ENCODE data around the gene PPP2R2B. TPM values are rescaled to one million over a fixed set of nuclear protein-coding genes. Genes with fewer than 3 reads are reported as not detected.
A peak's percentile ranks its signal among the peaks of the same experiment; 100 is the strongest.

Gene PPP2R2B
- total RNA-seq, 3 donors from 2014 or later (not counting 1 experiment from before 2014, with no cell fraction given) = 44.9 to 68.3 (median 63.7) TPM

DNA sequence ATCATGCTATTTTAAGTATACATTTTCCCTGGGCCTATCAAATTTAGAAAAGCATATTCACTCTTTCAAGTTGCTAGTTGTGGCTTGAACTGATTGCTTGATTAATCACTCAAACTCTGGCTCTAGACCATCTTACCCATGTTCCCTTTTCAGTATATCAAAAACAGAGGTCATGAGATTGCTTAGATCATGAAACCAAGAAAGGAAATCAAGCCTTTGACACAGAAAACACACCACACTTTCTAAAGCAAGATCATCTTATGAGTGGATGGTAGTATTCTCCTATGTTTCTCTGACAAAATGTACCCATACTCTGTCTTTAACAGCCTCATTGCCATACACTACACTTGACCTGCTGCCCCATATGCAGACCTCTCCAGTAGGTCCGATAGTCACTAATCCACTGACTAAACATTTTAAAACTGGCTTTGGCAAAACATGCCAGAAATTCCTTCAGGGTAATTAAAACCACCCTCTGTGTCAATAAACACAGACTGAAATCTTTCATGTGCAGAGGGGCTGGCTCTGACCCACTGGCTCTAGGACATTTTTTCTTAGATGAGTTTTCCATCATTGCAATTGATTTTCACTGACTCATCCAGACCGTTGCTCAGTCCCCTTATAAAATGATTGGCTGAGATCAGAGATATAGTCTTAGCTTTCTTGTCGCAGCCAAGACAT, 18.2 kb downstream of the PPP2R2B start:
- ATAC-seq (no peak), DNase-seq (no peak)
- no peaks in the 10 kb centered on the region for H3K27me3 ChIP-seq (ENCODE audit: control insufficient read depth, insufficient read depth, low read length)
- H3K4me1 ChIP-seq (ENCODE audit: control insufficient read depth, insufficient read depth, low read length) = no peaks in the 10 kb centered on the region
- peaks cover 46 to 47% of the 10 kb centered on the region in 2 donors for H3K4me1 Mint-ChIP-seq
- TF ChIP-seq, protein P1, sequence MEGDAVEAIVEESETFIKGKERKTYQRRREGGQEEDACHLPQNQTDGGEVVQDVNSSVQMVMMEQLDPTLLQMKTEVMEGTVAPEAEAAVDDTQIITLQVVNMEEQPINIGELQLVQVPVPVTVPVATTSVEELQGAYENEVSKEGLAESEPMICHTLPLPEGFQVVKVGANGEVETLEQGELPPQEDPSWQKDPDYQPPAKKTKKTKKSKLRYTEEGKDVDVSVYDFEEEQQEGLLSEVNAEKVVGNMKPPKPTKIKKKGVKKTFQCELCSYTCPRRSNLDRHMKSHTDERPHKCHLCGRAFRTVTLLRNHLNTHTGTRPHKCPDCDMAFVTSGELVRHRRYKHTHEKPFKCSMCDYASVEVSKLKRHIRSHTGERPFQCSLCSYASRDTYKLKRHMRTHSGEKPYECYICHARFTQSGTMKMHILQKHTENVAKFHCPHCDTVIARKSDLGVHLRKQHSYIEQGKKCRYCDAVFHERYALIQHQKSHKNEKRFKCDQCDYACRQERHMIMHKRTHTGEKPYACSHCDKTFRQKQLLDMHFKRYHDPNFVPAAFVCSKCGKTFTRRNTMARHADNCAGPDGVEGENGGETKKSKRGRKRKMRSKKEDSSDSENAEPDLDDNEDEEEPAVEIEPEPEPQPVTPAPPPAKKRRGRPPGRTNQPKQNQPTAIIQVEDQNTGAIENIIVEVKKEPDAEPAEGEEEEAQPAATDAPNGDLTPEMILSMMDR (IDR thresholded peaks at IDR 0.05) = no peak
- peak overlapping the region; percentile 1 to 33 for H3K27ac Mint-ChIP-seq
- H3K9me3 ChIP-seq (ENCODE audit: control insufficient read depth, insufficient read depth, low read length) = no peaks in the 10 kb centered on the region
- no peaks in the 10 kb centered on the region for H3K36me3 Mint-ChIP-seq
- H3K27me3 Mint-ChIP-seq (ENCODE audit: low read depth in 2 of 2) = no peaks in the 10 kb centered on the region
- intact Hi-C loops (cut with micrococcal nuclease) = no loop called here
- peaks cover 8% of the 10 kb centered on the region for H3K36me3 ChIP-seq (ENCODE audit: control insufficient read depth, insufficient read depth, low read length)
- no peak overlapping the region for H3K4me3 Mint-ChIP-seq
- H3K27ac ChIP-seq (ENCODE audit: low read length) = no peak overlapping the region
- no peak overlapping the region for H3K4me3 ChIP-seq (ENCODE audit: low read length)
- no peaks in the 10 kb centered on the region for H3K9me3 Mint-ChIP-seq
- WGBS (ENCODE audit: insufficient coverage) = 61% methylated on average over 3 of the region's 3 CpGs

DNA sequence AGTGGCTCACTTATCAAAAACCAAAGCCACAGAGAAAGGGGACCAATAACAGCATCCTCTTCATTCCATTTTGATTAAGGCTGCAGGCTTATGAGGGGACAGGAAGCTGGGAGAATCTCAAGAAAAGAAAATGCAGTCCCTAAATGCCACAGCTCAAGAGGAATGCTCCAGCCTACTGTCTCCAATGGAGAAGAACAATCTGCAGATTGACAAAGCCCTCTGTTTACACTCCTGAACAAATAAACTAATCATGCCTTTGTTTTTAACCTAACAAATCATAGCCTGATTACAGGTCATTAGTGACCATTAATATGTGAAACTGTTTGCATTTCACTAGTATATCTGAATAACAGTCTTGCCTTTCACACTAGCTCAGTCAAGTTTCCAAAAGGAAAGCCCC, 26.5 kb downstream of the PPP2R2B start:
- TF ChIP-seq, protein P1 (IDR thresholded peaks at IDR 0.05) = no peak
- no peaks in the 10 kb centered on the region for H3K27me3 Mint-ChIP-seq (ENCODE audit: low read depth in 2 of 2)

DNA sequence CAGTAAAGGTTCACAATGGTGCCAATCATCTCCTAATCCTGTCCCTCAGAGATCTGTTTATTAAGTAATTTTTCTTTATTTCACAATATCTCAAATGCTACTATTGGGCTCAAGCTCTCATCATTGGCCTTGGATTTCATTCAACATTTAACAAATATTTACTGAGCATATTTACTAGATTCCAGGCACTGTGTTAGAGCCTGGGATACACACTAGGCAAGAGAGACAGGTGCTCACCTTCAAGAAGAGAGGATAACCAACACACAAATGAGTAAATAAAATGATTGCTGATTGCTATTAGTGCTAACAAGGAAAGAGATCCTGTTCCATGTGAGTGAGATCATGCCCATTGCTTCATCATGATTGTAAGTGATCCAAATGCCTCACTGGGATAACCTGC, 27.4 kb downstream of the PPP2R2B start:
- ATAC-seq (no peak), DNase-seq (no peak)
- no peaks in the 10 kb centered on the region for H3K9me3 ChIP-seq (ENCODE audit: control insufficient read depth, insufficient read depth, low read length)
- intact Hi-C loops (cut with micrococcal nuclease) = no loop called here
- TF ChIP-seq, protein P1 (IDR thresholded peaks at IDR 0.05) = no peak
- no peak overlapping the region for H3K27ac Mint-ChIP-seq
- H3K4me1 Mint-ChIP-seq = peaks cover 12 to 39% of the 10 kb centered on the region in 2 donors
- H3K27me3 Mint-ChIP-seq (ENCODE audit: low read depth in 2 of 2) = no peaks in the 10 kb centered on the region
- no peaks in the 10 kb centered on the region for H3K36me3 ChIP-seq (ENCODE audit: control insufficient read depth, insufficient read depth, low read length)
- H3K36me3 Mint-ChIP-seq = no peaks in the 10 kb centered on the region
- H3K9me3 Mint-ChIP-seq = no peaks in the 10 kb centered on the region
- no peak overlapping the region for H3K27ac ChIP-seq (ENCODE audit: low read length)
- H3K4me3 ChIP-seq (ENCODE audit: low read length) = no peak overlapping the region
- no peaks in the 10 kb centered on the region for H3K27me3 ChIP-seq (ENCODE audit: control insufficient read depth, insufficient read depth, low read length)
- no peak overlapping the region for H3K4me3 Mint-ChIP-seq
- no peaks in the 10 kb centered on the region for H3K4me1 ChIP-seq (ENCODE audit: control insufficient read depth, insufficient read depth, low read length)

More for the DNA sequence above, 26.5 kb downstream of the PPP2R2B start:
- H3K27me3 ChIP-seq (ENCODE audit: control insufficient read depth, insufficient read depth, low read length) = no peaks in the 10 kb centered on the region
- no peaks in the 10 kb centered on the region for H3K9me3 ChIP-seq (ENCODE audit: control insufficient read depth, insufficient read depth, low read length)
- peaks cover 5% of the 10 kb centered on the region for H3K36me3 ChIP-seq (ENCODE audit: control insufficient read depth, insufficient read depth, low read length)
- Mint-ChIP-seq H3K36me3 (no peaks in the 10 kb centered on the region), H3K4me3 (no peak overlapping the region), H3K4me1 (peaks cover 22 to 43% of the 10 kb centered on the region in 2 donors), H3K9me3 (no peaks in the 10 kb centered on the region), H3K27ac (no peak overlapping the region)
- intact Hi-C loops (cut with micrococcal nuclease) = no loop called here
- no peaks in the 10 kb centered on the region for H3K4me1 ChIP-seq (ENCODE audit: control insufficient read depth, insufficient read depth, low read length)
- no peak overlapping the region for H3K27ac ChIP-seq (ENCODE audit: low read length)
- no peak for ATAC-seq
- DNase-seq = no peak
- no peak overlapping the region for H3K4me3 ChIP-seq (ENCODE audit: low read length)

Measured in natural killer cell (primary cell).